IPS-18c (cell line): Measurements from ENCODE around the gene RNASEH2A.
"Not testable (repeated sequence)": the region's sequence is repeated elsewhere in the genome, so short reads cannot be mapped to it uniquely, and the experiment has no call there.

Source experiments
- H3K4me3 ChIP-seq: 2 replicates; pipeline ENCODE4 v1.7.0; 2013; ENCODE audit warnings: low read depth, mild to moderate bottlenecking, low read length, moderate library complexity; ENCODE audit not compliant: insufficient read depth
- H3K9me3 ChIP-seq: one replicate; pipeline ENCODE4 v1.6.1; 2013; ENCODE audit warnings: mild to moderate bottlenecking, low read length, moderate library complexity; ENCODE audit not compliant: control insufficient read depth, insufficient read depth

RNASEH2A gene

DNA sequence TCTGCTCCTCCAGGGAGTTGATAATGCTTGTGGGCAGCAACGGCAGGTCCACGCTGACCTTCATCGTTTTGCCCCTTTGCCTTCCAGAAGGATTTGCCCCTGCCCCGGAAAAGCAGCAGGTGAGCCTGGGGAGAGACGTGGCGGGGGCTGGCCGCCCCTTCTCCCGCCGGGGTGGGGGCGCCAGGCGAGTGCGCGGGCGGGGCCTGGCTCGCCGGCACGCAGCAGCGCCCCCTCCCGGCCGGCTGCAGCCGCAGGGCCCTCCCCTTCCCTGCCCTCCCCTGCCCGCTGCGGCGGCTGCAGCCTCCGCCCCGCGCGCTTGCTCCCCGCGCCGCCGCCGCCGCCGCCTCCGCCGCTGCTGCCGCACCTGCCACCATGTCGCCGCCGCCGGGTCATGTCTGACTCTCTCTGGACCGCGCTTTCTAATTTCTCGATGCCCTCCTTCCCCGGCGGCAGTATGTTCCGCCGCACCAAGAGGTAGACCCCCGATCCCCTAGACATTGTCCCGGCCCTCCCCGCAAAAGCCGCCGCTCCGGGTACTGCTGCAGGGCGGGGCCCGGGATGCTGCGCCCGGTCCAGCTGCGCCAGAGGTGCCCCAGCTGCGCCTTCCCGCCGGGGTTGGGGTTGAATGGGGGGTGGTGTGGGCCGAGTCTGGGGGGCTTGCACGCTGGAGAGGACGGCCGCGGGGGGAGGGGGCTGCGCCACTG, 31.9 kb downstream of the RNASEH2A start, which contains the start of gene MAST1:
MAST1 (plus strand) TSS at position 334 of the 704 bp plus-strand sequence; CDS start at position 392, 58 bp downstream.
- Histone ChIP-seq H3K9me3 (peaks cover 4% of the 10 kb centered on the region), H3K4me3 (peak within 1 kb of the TSS; percentile 62)

- Histone ChIP-seq H3K4me3 (peak overlapping the region; percentile 62), H3K9me3 (peaks cover 4% of the 10 kb centered on the region)
These were observed 32.7 kb downstream of the RNASEH2A start for GRCh38 chr19:12838886-12839756.

DNA sequence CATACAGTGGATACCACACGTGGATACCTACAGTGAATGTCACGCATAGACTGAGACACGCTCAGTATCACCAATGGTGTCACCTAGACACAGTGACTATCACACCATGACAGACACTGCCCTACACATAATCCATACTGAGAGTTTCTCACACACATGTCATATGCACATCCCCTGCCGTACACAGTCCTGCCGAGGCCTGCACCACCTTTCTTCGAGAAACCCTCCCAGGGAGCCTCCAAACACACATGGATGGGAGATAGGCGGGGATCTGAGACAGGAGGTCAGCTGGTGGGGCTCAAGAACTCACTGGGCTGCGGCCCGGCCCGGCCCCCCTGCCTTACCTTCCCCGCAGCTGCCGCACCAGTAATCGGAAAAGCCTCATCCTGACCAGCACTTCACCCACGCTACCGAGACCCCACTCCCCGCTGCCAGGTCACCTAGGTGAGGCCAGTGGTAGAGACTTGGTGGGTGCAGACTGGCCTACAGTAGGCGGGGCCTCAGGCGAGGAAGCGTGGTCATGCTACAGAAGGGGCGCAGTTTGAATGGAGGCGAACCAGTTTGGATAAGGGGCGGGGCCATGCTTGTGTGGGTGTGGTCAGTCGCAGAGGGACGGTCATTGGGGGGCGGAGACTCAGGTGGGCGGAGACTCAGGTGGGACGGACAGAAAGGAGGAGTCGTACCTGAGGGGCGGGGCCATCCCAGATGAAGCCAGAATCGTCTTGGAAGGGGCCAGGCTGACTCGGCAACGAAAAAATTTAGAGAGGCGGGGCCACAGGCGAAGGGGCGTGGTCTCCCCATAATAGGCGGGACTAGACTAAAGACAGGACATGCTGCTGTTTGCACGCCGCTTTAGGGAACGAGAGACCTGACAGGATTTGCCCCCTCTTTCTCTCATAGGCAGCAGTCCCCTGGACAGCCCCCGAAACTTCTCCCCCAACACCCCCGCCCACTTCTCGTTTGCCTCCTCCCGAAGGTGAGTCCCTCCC, 34.0 kb downstream of the RNASEH2A start:
- Histone ChIP-seq H3K9me3 (peaks cover 4% of the 10 kb centered on the region), H3K4me3 (peak overlapping the region; percentile 42)

- peak overlapping the region; percentile 42 for H3K4me3 ChIP-seq
These were observed 34.7 kb downstream of the RNASEH2A start for GRCh38 chr19:12841094-12841493.

DNA sequence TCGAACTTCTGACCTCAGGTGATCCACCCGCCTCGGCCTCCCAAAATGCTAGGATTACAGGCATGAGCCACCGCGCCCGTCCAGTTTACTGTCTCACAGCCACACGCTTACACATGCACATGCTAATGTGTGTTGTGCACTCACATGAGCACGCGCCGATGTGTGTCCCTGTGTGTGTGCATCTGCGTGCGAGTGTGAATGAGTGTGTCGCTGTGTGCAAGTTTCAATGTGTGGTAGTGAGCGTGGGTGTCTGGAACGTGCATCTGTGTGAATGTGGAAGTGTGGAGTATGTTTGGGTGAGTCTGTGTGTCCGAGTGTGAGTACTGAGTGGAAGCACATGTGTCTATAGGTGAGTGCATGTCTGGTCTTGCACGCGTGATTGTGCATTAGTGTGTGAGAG, 36.1 kb downstream of the RNASEH2A start:
- Histone ChIP-seq H3K4me3 (no peak overlapping the region), H3K9me3 (no peaks in the 10 kb centered on the region)

More at GRCh38 chr19:12841094-12841493, 34.7 kb downstream of the RNASEH2A start:
- H3K9me3 ChIP-seq, result peaks cover 4% of the 10 kb centered on the region

- no peaks in the 10 kb centered on the region for H3K9me3 ChIP-seq
- H3K4me3 ChIP-seq, result no peak overlapping the region
These were observed 36.9 kb downstream of the RNASEH2A start for GRCh38 chr19:12843328-12843727.

DNA sequence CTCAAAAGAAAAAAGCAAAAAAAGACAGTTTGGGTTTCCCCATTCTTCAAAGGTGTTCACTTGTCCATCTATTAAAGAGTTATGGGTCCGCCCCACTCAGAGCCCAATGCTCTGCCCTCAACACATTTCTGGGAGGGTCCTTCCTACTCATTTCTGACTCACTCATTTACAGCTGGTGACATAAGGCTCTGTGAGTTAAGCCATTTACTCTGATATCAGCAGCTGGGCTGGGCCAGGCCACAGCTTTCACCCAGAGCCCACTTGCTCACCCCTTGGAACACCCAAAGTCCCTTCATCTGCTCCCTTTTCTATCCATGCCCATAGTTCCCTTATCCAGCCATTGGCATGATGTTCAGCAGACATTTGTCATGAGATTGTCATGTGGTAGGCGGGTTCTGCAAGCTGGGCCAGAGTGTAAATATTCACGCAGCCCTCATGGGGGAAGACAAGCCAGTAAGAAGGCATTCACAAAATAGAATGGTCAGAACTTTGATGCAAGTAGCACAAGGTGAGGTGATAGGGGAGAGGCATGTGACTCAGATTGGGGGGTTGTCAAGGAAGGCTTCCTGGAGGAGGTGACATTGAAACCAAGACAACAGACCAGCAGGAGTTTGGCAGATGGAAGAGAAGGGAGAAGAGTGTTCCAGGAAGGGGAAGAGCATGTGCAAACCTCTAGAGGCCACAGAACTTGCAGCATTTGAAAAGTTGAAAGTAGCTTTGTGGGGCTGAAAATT, 37.8 kb downstream of the RNASEH2A start:
- Histone ChIP-seq H3K4me3 (no peak overlapping the region), H3K9me3 (no peaks in the 10 kb centered on the region)

DNA sequence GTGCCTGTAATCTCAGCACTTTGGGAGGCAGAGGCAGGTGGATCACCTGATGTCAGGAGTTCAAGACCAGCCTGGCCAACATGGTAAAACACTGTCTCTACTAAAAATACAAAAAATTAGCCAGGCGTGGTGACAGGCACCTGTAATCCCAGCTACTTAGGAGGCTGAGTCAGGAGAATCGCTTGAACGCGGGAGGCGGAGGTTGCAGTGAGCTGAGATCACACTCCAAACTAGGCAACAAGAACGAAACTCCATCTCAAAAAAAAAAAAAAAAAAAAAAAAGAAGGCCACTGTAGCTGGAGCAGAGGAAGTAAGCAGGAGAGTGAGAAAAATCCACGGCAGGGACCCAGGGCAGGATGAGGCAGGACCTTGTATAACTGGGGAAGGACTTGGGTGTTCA, 40.2 kb downstream of the RNASEH2A start:
- not testable (repeated sequence) for H3K9me3 ChIP-seq, H3K4me3 ChIP-seq

- Histone ChIP-seq H3K9me3 (no peaks in the 10 kb centered on the region), H3K4me3 (peak overlapping the region; percentile 28; the same call in 1 of the 2 replicates)
These were observed 41.1 kb downstream of the RNASEH2A start for GRCh38 chr19:12847159-12848139.

DNA sequence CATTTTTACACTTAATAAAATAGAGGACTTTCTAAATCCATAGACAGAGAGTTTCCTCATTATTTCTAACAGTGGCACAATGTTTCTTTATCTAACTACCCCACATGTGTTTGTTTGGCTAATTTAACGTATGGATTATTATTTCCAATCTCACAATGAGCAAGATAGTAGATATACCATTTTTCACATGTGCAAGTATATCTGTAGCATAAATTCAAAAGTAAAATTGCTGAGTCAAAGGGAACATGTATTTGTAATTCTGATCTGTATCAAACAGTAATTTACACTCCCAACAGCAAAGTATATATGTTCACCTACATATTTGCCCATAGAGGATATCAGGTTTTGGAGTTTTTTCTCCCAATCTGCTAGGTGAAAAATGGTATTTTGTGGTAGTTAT, 50.3 kb downstream of the RNASEH2A start:
- no peaks in the 10 kb centered on the region for H3K9me3 ChIP-seq
- no peak overlapping the region for H3K4me3 ChIP-seq

- Histone ChIP-seq H3K9me3 (no peaks in the 10 kb centered on the region), H3K4me3 (no peak overlapping the region)
These were observed 51.9 kb downstream of the RNASEH2A start for GRCh38 chr19:12858041-12858928.

- Histone ChIP-seq H3K4me3 (no peak overlapping the region), H3K9me3 (no peaks in the 10 kb centered on the region)
These were observed 53.2 kb downstream of the RNASEH2A start for GRCh38 chr19:12859546-12859945.
